BE2C (cell line): ENCODE measurements around the gene SURF6.
"Not testable (repeated sequence)": the region's sequence is repeated elsewhere in the genome, so short reads cannot be mapped to it uniquely, and the experiment has no call there.

Experiments used
- DNase-seq: peaks from one replicate; pipeline ENCODE4 v3.0.0-alpha.2; 2020
- H3K27me3 ChIP-seq: fragments of 250-450 bp; sonication (Bioruptor Pico); 2 replicates; pipeline ENCODE4 v1.5.1; 2020; ENCODE audit warnings: mild to moderate bottlenecking
- H3K36me3 ChIP-seq: fragments of 250-450 bp; sonication (Bioruptor Pico); 2 replicates; pipeline ENCODE4 v1.5.1; 2020; ENCODE audit warnings: mild to moderate bottlenecking
- H3K4me1 ChIP-seq: fragments of 250-450 bp; sonication (Bioruptor Pico); 2 replicates; pipeline ENCODE4 v1.5.1; 2020
- H3K4me3 ChIP-seq: 2 replicates; pipeline ENCODE4 v1.5.1; 2011; ENCODE audit warnings: low read depth, low read length
- H3K9me3 ChIP-seq: fragments of 250-450 bp; sonication (Bioruptor Pico); 2 replicates; pipeline ENCODE4 v1.5.1; 2020
- TF ChIP-seq, protein P1 (sequence below): IDR thresholded peaks from 2 replicates; pipeline ENCODE4 v1.5.1; 2012; ENCODE audit warnings: mild to moderate bottlenecking, low read depth, low read length

The SURF6 gene

DNA sequence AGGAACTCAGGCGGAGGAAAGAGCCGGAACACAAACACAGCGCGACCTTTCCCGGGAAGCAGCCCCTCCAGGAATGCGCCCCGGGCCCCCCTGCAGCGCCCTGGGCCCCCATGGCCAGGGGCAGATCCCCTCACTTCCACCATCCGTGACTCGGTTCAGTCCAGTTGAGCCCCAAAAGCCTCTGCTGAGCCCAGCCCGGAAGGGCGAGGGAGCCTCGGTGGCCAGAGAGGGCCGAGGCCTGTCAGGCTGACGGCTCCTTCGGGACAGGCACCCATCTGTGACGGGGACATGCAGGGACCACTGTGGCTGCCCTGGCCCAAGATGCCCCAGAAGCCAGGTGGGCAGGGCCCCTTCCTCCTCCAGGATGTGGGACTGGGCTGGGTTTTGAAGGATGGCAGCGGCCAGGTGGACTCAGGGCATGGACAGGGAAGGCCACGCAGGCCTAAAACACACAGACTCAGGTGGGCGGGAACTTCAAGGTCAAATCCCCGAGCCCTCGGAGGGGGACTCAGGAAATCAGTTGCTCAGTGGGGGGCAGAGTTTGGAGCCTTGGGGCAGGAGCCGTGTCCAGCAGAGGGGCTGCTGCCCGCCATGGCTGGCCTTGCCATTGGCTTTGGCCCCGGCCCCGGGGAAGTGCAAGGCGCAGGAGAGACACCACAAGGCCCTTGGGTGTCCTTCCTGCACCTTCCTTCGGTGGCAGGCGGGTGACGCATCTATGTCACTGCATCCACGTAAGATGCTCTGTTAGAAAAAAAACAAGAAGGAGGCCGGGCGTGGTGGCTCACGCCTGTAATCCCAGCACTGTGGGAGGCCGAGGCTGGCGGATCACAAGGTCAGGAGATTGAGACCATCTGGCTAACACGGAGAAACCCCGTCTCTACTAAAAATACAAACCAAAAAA is 31.3 kb downstream of the SURF6 start:
- TF ChIP-seq, protein P1, sequence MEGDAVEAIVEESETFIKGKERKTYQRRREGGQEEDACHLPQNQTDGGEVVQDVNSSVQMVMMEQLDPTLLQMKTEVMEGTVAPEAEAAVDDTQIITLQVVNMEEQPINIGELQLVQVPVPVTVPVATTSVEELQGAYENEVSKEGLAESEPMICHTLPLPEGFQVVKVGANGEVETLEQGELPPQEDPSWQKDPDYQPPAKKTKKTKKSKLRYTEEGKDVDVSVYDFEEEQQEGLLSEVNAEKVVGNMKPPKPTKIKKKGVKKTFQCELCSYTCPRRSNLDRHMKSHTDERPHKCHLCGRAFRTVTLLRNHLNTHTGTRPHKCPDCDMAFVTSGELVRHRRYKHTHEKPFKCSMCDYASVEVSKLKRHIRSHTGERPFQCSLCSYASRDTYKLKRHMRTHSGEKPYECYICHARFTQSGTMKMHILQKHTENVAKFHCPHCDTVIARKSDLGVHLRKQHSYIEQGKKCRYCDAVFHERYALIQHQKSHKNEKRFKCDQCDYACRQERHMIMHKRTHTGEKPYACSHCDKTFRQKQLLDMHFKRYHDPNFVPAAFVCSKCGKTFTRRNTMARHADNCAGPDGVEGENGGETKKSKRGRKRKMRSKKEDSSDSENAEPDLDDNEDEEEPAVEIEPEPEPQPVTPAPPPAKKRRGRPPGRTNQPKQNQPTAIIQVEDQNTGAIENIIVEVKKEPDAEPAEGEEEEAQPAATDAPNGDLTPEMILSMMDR, result no peak
- H3K4me3 ChIP-seq, result no peak overlapping the region

DNA sequence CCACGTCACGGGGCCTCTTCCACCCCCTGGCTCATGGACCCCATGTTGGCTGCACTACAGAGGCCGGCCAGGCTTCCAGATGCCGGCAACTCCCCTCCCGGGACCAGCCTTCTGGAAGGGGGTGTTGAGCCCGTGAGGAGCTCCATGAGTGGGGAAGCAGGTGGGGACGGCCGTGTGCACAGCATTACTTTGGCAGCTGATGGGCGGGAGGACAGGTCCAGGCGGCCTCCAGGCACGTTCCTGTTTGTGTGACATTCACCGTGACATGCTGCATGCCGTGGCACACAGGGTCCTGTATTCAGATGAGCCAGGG is 31.9 kb downstream of the SURF6 start:
- TF ChIP-seq, protein P1, result no peak
- DNase-seq, result no peak
- no peak overlapping the region for H3K4me3 ChIP-seq
- no peaks in the 10 kb centered on the region for H3K4me1 ChIP-seq
- no peaks in the 10 kb centered on the region for H3K36me3 ChIP-seq
- no peaks in the 10 kb centered on the region; the same call in 1 of the 2 replicates for H3K27me3 ChIP-seq
- H3K9me3 ChIP-seq, result no peaks in the 10 kb centered on the region

More for the DNA sequence above, 31.3 kb downstream of the SURF6 start:
- Histone ChIP-seq H3K36me3 (no peaks in the 10 kb centered on the region), H3K27me3 (no peaks in the 10 kb centered on the region; the same call in 1 of the 2 replicates), H3K4me1 (no peaks in the 10 kb centered on the region), H3K9me3 (no peaks in the 10 kb centered on the region)
- no peak for DNase-seq

DNA sequence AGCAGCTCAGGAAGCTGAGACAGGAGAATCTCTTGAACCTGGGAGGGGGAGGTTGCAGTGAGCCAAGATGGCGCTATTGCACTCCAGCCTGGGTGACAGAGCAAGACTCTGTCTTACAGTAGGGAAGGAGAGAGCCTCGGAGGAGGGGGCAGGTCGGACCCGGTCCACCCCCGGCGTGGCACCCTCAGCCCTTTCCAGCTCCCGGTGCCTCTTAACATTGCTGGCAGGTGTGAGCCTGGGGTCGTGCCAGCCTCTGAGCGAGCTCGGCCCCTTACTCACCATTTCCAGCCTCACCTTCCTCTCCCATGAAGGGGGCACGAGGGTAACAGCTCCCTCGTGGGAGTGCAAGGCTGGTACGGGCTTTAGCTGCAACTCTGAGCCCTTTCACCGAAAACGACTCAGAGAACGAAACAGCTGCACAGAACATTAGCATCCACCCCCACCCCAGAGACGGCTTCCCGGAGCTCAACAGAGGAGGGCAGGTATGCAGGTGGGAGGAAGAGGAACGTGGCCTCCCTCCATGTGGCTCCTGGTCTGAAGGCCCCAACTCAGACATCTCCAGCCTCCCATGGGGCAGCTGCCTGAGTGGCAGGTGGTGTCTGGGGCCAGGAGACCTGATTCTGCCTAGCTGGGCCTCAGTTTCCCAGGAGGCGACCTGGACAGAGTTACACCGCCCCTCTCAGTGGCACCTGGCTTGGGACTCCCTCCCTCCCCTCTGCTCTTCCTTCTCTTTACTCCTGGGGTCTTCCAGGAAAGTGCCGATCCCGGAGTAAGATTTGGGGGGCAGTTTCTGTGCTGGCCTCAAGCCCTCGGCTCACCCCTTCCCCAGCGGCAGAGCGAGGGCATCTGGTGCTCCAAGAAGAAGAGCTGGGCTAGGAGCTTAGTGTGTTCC is 32.5 kb downstream of the SURF6 start:
- no peak for DNase-seq
- H3K4me3 ChIP-seq, result no peak overlapping the region
- TF ChIP-seq, protein P1, result no peak
- H3K36me3 ChIP-seq, result no peaks in the 10 kb centered on the region
- H3K9me3 ChIP-seq, result no peaks in the 10 kb centered on the region
- H3K27me3 ChIP-seq, result no peaks in the 10 kb centered on the region; the same call in 1 of the 2 replicates
- H3K4me1 ChIP-seq, result no peaks in the 10 kb centered on the region

DNA sequence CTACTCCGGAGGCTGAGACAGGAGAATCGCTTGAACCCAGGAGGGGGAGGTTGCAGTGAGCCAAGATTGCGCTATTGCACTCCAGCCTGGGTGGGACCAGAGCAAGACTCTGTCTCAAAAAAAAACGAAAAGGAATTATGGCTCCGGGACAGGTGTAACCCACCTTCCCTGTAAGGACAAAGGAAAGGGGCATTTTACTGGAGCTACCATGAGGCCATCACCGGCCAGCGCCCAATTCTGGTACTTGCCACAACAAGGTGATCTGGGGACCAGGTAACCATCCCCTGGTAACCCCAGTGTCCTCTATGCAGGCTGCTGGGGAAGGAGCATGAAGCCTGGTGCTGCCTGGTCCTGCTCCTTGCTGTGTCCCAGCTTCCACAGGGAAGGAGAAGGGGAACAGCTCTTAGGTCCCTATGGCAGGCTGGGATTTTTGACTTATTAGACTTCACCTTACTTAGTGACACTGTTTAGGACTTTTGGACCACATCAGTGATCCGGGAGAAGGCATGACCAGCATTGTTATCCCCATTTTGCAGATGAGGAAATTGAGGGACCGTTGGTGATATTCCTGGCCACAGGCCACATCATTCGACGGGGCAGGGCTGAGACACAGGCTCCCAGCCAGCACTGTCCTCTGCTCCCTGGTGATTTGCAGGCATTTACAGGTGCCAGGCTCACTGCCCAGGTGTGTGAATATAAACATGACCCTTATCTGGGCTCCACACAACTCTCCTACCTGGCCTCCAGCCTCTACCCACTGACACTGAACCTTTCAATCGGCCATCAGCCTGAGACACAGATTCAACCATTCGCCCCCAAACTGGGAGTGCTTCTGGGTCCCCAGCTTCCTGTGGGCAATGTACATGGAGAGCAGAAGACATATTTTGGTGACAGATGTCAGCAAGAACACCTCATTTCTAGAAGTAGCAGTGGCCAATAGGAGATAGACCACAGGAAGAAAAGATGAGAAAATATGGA is 34.4 kb downstream of the SURF6 start:
- DNase-seq, result no peak
- no peaks in the 10 kb centered on the region for H3K36me3 ChIP-seq
- H3K27me3 ChIP-seq, result peaks cover 18% of the 10 kb centered on the region
- no peaks in the 10 kb centered on the region for H3K9me3 ChIP-seq
- TF ChIP-seq, protein P1, result no peak
- H3K4me1 ChIP-seq, result no peaks in the 10 kb centered on the region
- no peak overlapping the region for H3K4me3 ChIP-seq

DNA sequence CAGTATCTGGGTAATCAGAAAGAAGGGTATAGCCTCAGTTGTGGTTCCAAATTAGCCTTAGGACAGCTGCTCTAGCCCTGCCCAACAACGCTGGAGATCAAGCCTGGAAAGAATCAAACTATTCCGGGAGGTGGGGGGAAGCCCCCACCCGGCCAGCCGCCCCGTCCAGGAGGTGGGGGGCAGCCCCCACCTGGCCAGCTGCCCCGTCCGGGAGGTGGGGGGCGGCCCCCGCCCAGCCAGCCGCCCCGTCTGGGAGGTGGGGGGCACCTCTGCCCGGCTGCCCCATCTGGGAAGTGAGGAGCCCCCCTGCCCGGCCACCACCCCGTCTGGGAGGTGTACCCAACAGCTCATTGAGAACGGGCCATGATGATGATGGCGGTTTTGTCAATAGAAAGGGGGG is 36.0 kb downstream of the SURF6 start:
- H3K36me3 ChIP-seq, H3K9me3 ChIP-seq, H3K4me3 ChIP-seq, H3K4me1 ChIP-seq, DNase-seq: not testable (repeated sequence)
- H3K27me3 ChIP-seq, result peaks cover 28% of the 10 kb centered on the region

DNA sequence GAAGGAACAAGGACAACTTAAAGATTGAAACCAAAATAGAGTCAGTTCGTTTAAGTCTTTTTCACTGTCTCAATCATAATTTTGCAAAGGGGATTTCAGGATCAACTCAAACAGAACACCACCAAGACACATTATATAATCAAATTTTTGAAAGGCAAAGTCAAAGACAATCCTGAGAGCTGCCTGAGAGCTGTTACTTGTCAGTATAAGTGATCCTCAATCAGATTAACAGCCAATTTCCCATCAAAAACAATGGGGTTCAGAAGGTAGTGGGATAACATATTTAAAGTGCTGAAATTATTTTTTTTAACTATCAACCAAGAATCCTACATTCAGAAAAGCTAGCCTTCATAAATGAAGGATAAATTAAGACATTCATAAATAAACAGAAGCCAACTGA is 41.7 kb downstream of the SURF6 start:
- TF ChIP-seq, protein P1, result no peak
- Histone ChIP-seq H3K4me1 (no peaks in the 10 kb centered on the region), H3K4me3 (no peak overlapping the region), H3K9me3 (no peaks in the 10 kb centered on the region), H3K27me3 (peaks cover 48% of the 10 kb centered on the region), H3K36me3 (no peaks in the 10 kb centered on the region)
- DNase-seq, result no peak
